MM.1S (cell line): ENCODE data around the gene AP2A2.

Experiments
- CTCF ChIP-seq: fragments of 300-600 bp; sonication (generic); IDR thresholded peaks from 2 replicates; pipeline ENCODE4 v1.5.1; 2016; ENCODE audit warnings: antibody characterized with exemption, low read length, mixed read lengths
- EZH2phosphoT487 ChIP-seq: fragments of 300-600 bp; sonication (generic); IDR thresholded peaks from 2 replicates; pipeline ENCODE4 v1.6.1; 2018; ENCODE audit warnings: antibody characterized with exemption, low read length

- TF ChIP-seq CTCF (no peak), EZH2phosphoT487 (no peak)
These were observed 123.4 kb downstream of the AP2A2 start for GRCh38 chr11:1049071-1049405.
